ENCODE data around the gene GLIS1. TPM values are rescaled to one million over a fixed set of nuclear protein-coding genes. Genes with fewer than 3 reads are reported as not detected.

The GLIS1 gene
- total RNA-seq, 1 donor from 2014 or later = not detected

DNA sequence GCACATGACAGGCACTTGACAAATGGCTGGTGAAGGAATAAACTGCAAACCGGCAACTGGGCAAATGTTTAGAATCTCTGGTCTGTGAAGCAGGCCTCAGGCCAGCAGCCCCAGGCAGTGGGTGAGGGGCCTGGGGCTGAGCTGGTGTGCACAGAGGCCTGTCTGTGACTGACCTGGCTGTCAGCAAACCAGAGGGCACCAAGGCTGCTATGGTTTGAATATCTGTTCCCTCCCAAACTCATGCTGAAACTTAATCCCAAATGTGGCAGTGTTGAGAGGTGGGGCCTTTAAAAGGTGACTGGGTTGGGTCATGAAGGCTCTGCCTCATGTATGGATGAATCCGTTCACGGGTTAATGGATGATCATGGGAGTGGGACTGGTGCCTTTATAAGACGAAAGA, 140.0 kb downstream of the GLIS1 start:
- no peaks in the 10 kb centered on the region for H3K4me1 Mint-ChIP-seq
- intact Hi-C loops (cut with micrococcal nuclease) = no loop called here
- H3K27me3 Mint-ChIP-seq = no peaks in the 10 kb centered on the region
- no peaks in the 10 kb centered on the region for H3K9me3 Mint-ChIP-seq
- ChIA-PET POLR2A (no interaction called here), CTCF (no interaction called here)
- H3K27ac Mint-ChIP-seq = no peak overlapping the region
- DNase-seq (no peak), ATAC-seq (ENCODE audit: low read depth) (no peak)
- no peak overlapping the region for H3K4me3 Mint-ChIP-seq
- TF ChIP-seq, protein P1, sequence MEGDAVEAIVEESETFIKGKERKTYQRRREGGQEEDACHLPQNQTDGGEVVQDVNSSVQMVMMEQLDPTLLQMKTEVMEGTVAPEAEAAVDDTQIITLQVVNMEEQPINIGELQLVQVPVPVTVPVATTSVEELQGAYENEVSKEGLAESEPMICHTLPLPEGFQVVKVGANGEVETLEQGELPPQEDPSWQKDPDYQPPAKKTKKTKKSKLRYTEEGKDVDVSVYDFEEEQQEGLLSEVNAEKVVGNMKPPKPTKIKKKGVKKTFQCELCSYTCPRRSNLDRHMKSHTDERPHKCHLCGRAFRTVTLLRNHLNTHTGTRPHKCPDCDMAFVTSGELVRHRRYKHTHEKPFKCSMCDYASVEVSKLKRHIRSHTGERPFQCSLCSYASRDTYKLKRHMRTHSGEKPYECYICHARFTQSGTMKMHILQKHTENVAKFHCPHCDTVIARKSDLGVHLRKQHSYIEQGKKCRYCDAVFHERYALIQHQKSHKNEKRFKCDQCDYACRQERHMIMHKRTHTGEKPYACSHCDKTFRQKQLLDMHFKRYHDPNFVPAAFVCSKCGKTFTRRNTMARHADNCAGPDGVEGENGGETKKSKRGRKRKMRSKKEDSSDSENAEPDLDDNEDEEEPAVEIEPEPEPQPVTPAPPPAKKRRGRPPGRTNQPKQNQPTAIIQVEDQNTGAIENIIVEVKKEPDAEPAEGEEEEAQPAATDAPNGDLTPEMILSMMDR (IDR thresholded peaks at IDR 0.05) = no peak
- no peaks in the 10 kb centered on the region for H3K36me3 Mint-ChIP-seq (ENCODE audit: low read depth)

DNA sequence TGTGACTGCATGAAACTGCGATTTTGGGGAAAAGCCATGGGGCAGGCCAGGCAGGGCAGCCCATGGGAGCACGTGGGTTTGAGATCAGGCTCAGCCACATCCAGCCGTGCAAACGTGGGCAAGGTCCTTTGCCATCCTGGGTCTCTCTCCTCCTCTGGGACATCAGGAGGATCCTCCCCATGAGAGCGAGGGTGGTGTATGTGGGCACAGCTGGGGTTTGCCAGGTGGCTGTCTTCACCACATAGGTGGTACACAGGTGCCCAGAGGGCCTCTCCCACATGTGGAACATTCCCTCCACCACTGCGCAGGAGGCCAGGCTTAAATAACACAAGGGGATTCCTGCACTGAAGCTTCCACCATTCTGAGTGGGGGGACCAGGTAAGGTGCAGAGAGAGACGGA, 143.1 kb downstream of the GLIS1 start:
- H3K4me1 Mint-ChIP-seq = no peaks in the 10 kb centered on the region
- intact Hi-C loops (cut with micrococcal nuclease) = no loop called here
- ATAC-seq (ENCODE audit: low read depth) = no peak
- no peaks in the 10 kb centered on the region for H3K27me3 Mint-ChIP-seq
- H3K4me3 Mint-ChIP-seq = no peak overlapping the region
- TF ChIP-seq, protein P1 (IDR thresholded peaks at IDR 0.05) = no peak
- no peak for DNase-seq
- H3K9me3 Mint-ChIP-seq = no peaks in the 10 kb centered on the region
- no peak overlapping the region for H3K27ac Mint-ChIP-seq
- H3K36me3 Mint-ChIP-seq (ENCODE audit: low read depth) = no peaks in the 10 kb centered on the region
- ChIA-PET POLR2A (no interaction called here), CTCF (no interaction called here)

DNA sequence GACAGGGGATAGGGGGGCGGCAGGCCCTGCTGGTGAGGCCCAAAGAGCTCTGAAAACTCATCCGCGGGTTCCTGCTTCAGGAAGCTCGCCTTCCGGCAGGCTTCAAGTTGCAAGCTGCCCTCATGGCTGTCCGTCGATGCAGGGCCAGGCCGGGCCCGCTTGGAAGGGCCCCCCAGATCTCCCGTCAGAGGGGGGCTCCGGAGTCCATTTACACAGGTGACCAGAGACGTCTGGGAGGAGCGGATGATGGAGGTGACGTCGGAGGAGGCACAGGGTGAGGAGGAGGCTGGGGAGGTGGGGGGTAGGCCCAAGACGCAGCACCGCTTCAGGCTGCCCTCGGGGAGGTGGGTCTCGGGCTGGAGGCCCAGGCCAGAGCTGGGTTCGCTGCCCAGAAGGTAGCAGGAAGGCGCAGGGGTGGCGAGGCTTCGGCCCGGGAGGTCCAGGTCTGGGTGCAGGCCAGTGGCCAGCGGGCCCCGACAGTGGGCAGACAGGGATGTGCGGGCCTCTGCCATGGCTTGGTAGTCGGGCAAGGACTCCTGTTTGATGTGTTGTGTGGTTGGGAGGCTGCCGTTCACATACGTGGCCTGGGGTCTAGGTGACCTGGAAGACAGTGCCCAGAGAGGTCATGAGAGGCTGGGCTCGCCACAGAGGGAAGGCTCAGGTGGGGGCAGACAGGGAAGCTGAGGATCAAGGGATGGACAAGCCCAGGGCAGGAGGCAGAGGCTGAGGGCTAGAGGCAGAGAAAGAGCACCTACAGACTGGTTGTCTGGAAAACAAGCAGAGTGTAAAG, 144.4 kb downstream of the GLIS1 start:
- Mint-ChIP-seq H3K36me3 (ENCODE audit: low read depth) (no peaks in the 10 kb centered on the region), H3K27ac (no peak overlapping the region), H3K4me3 (no peak overlapping the region), H3K4me1 (no peaks in the 10 kb centered on the region), H3K27me3 (no peaks in the 10 kb centered on the region), H3K9me3 (no peaks in the 10 kb centered on the region)
- TF ChIP-seq, protein P1 (IDR thresholded peaks at IDR 0.05) = no peak
- ATAC-seq (ENCODE audit: low read depth) = no peak
- intact Hi-C loops (cut with micrococcal nuclease) = no loop called here
- ChIA-PET POLR2A (no interaction called here), CTCF (no interaction called here)
- DNase-seq = no peak

DNA sequence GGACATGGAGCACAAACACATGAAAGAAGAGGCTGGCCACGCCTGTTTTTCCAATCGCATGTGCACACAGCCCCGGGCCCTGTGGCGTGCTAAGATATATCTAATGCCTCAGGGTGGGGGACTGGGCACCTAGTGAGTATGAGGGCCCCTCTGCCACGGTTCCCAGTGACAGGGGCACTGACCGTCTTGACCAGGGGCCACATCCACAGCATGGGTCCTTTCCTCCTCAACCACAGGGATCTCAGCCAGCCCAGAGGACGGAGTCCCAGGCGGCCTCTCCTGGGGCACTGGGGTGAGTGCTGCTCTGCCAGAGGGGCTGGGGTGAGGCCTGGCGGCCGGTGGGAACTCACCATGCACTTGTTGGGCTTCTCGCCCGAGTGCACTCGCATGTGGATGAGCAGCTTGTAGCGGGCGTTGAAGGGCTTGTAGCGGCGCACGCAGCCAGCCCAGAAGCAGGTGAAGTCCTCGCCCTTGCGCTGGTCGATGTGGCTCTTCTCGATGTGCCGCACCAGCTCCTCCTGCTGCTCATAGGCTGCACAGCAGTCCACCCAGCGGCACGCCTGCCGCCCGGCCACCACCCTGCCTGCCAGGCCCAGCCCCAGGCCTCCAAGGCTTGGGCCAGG, 145.1 kb downstream of the GLIS1 start:
- no peaks in the 10 kb centered on the region for H3K36me3 Mint-ChIP-seq (ENCODE audit: low read depth)
- TF ChIP-seq, protein P1 (IDR thresholded peaks at IDR 0.05) = no peak
- no peak for ATAC-seq (ENCODE audit: low read depth)
- no peak overlapping the region for H3K4me3 Mint-ChIP-seq
- POLR2A ChIA-PET = no interaction called here
- DNase-seq = no peak
- H3K4me1 Mint-ChIP-seq = no peaks in the 10 kb centered on the region
- intact Hi-C loops (cut with micrococcal nuclease) = no loop called here
- no peaks in the 10 kb centered on the region for H3K27me3 Mint-ChIP-seq
- CTCF ChIA-PET = no interaction called here
- no peaks in the 10 kb centered on the region for H3K9me3 Mint-ChIP-seq
- H3K27ac Mint-ChIP-seq = no peak overlapping the region

DNA sequence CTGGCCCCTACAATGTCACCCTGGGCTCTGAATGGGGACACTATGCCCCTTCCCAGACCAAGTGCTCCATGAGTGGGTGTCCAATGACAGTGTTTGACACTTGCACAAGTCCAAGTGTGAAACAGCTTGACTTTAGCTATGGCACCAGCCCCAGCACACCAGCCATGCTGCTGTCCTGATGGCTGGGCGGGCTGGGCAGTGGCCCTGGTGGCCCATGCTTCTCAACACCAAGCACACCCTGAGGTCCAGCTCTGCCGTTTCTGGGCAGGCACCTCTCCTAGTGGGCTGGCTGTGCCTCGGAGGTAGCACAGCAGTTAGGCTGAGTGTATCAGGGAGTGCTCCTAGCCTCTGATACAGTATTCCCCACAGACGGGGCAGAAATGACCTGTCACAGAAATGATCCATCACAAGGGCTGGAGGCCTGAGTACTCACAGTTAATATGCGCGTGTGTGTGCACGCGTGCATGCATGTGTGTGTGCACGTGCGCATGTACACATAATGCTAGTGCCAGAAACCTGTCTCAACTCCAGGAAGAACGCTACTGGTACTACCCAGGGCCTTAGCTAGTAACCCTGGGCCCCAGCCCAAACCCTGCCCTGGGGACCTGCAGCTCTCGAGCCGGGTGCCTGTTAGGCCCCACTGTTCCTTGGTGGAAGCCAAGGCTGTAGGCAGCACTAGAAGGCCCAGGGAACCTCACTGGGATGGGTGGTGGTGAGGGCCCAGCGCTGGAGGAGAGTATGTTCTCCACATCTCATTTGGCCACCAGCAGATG, 145.8 kb downstream of the GLIS1 start:
- TF ChIP-seq, protein P1 (IDR thresholded peaks at IDR 0.05) = no peak
- H3K27ac Mint-ChIP-seq = no peak overlapping the region
- H3K36me3 Mint-ChIP-seq (ENCODE audit: low read depth) = no peaks in the 10 kb centered on the region
- CTCF ChIA-PET = no interaction called here
- intact Hi-C loops (cut with micrococcal nuclease) = no loop called here
- H3K27me3 Mint-ChIP-seq = no peaks in the 10 kb centered on the region
- no peaks in the 10 kb centered on the region for H3K9me3 Mint-ChIP-seq
- no peak for ATAC-seq (ENCODE audit: low read depth)
- POLR2A ChIA-PET = no interaction called here
- no peak overlapping the region for H3K4me3 Mint-ChIP-seq
- no peak for DNase-seq
- H3K4me1 Mint-ChIP-seq = no peaks in the 10 kb centered on the region
